Femur (tissue), 1 donor: ENCODE measurements around the gene PADI6.

Source experiments
- DNase-seq: peaks from one replicate; pipeline ENCODE4 v3.0.0-alpha.2; 2017

PADI6 gene

DNA sequence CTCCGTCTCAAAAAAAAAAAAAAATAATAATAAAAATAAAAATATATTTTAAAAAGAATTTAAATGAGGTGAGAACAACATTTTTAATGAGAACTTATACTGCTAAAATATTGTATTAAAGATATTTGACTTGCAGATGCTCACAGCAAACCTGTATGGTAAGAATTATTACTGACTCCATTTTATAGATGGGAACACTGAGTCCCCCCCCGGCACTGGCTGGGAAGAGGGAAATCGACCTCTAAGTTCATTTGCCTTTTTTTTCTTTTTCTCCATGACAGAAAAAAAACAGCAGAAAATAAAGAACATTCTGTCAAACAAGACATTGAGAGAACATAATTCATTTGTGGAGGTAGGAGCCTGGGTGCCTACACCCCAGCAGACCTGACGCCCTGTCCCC lies 13.4 kb upstream of the PADI6 start:
- no peak for DNase-seq

DNA sequence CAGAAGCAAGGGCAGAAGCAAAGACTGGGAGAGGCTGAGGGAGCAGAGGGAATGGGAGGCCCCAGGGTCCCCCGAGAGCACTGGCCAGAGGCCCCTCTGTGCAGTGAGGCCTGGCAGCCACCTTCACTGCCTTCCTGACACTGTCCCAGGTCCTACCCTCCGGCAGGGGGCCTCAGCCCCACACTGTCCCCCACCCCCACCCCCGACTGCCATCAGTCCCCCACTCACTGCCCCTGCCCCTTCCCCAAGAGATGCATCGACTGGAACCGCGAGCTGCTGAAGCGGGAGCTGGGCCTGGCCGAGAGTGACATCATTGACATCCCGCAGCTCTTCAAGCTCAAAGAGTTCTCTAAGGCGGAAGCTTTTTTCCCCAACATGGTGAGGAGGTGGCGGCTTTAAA lies 13.0 kb upstream of the PADI6 start:
- no peak for DNase-seq

DNA sequence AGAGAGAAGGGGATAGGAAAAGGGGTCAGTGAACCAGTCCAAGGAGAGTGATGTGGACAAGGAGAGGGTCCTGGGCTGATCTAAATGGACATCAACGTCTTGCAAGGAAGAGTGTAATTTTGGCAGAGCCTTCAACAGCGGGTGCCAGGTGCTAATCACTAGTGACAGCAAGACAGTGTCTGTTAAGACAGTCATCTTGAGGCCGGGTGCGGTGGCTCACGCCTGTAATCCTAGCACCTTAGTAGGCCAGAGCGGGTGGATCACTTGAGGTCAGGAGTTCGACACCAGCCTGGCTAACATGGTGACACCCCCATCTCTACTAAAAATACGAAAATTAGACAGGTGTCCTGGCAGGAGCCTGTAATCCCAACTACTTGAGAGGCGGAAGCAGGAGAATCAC lies 12.2 kb upstream of the PADI6 start:
- no peak for DNase-seq

DNA sequence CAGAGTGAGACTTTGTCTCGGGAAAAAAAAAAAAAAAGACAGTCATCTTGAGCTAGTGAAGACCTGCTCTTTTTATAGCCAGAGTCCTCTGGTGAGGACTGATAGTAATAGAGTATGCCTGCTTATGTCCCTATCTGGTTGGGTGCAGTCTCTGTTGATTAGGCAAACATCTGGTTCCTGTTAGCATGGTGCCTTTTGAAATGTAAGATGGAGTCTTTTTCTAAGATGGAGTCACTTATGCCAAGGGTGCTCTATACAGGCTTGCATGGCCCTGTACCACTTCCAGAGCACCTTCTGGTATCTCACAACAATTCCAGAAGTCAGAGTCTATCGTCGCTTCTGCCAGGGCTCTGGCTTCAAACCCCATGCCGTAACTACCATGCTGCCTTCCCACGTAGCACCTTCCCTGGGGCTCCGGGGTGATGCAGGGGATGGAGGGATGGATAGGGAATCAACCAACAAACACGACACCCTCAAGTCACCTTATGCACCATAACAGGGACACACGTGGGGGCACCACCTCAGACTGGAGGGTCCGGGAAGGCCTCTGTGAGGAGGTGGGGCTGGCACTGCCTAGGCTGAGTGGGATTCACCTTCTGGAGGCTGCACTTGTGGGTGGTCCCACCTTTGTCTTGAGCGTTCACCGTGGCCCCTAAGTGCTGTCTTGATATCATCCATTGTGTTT lies 11.6 kb upstream of the PADI6 start:
- DNase-seq, result no peak

DNA sequence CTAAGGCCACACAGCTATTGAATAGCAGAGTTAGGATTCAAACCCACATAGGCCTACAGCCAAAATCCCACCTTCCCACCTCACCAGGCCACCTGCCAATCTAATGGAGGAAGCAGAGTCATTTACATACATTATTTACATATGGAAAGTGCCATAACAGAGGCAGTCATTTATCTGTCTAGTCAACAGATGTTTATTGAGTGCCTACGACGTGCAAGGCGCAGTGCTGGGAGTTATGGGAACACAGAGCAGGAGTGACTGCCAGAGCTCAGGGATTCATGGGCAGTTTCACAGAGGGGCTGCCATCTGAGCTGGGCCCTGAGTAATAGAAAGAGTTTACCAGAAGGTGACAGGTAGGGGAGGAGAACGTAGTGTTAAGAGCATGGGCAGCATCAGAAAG lies 10.3 kb upstream of the PADI6 start:
- no peak for DNase-seq

DNA sequence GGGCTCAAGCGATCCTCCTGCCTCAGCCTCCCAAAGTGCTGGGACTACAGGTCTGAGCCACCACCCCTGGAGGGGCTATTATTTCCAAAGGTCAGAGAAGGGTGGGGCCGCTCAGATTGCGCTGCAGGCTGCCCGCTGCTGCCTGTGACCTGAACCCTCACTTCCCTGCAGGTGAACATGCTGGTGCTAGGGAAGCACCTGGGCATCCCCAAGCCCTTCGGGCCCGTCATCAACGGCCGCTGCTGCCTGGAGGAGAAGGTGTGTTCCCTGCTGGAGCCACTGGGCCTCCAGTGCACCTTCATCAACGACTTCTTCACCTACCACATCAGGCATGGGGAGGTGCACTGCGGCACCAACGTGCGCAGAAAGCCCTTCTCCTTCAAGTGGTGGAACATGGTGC lies 8.6 kb upstream of the PADI6 start:
- DNase-seq, result no peak

DNA sequence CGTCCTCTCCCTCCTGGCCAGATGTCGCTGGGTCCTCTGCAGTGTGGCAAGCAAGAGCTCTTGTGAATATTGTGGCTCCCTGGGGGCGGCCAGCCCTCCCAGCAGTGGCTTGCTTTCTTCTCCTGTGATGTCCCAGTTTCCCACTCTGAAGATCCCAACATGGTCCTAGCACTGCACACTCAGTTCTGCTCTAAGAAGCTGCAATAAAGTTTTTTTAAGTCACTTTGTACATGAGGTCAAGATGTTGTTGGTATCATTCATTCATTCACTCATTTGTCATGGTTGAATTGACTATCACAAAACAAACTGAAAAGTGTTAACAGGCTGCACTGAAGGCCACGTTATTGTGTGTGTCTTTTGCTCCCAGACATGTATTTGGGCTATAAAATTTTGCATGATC lies 8.2 kb upstream of the PADI6 start:
- DNase-seq, result no peak

DNA sequence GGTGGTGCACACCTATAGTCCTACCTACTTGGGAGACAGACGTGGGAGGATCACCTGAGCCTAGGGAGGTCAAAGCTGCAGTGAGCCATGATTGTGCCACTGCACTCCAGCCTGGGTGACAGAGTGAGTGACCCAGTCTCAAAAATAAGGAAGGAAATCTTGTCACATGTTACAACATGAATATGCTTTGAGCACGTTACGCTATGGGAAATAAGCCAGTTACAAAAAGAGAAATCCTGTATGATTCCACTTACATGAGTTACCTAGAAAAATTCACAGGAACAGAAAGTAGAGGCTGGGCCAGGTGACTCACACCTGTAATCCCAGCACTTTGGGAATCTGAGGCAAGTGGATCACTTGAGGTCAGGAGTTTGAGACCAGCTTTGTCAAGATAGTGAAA lies 6.7 kb upstream of the PADI6 start:
- no peak for DNase-seq

DNA sequence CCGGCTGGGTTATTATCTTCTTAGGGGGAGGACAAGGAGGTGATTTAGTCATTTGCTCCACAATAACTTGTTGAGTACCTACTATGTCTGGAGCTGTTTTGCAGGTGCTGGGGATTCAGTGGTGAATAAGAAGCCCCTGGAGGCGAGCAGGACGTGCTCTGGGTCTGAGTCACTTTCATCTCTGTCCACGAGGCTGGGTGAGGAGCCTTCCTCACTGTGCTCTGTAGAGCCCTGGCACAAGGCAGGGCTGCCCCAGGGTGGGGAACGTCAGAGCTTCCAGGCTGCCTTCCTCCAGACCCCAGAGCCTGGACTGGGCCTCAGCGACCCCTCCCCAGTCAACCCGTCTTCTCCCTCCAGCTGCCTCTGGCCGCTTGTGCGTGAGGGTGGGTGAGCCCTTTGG lies 2.5 kb upstream of the PADI6 start:
- DNase-seq, result no peak

DNA sequence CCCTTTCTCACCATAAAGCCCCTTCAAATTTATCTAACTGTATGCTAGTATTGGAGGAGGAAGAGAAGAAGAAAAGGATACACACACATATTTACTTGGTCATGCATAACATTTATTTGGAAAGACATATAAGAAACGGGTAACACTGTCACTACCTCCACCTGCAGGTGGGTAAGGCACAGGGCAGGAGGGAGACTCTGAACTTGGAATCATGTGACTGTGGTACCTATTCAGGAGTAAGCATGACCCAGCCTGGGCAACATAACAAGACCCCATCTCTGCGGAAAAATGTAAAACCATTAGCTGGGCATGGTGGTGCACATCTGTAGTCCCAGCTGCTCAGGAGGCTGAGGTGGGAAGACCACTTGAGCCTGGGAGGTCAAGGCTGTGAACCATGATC lies 1.4 kb upstream of the PADI6 start:
- DNase-seq, result no peak

DNA sequence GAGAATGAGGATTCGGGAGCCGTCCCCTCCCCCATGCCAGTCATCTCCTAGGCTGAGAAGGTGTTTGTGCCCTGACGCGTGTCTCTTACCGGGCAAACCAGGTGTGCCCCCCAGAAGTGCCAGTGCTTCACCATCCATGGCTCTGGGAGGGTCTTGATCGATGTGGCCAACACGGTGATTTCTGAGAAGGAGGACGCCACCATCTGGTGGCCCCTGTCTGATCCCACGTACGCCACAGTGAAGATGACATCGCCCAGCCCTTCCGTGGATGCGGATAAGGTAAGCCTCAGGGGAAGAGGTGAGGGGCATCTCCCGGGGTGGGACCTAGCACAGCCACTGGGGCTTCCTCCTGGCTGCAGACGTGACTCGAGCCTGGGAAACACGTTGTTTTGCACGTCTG lies 959 bp downstream of the PADI6 start:
- no peak for DNase-seq

DNA sequence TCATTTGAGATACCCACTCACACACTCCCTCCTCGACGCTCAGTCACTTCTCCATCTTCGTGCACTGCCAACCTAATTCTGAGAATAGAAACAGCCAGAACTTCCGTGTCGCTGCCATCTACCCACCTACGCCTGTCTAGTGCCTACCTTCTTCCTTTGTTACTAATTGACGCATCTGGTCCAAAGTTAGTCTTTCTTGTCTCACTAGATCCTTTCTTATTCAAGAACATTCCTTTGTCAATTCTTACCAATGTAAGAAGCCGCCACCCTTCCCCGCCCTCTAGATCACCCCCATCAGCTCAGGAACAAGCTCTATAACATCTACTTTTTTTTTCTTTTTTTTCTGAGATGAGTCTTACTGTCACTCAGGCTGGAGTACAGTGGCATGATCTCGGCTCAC lies 3.7 kb downstream of the PADI6 start:
- no peak for DNase-seq

DNA sequence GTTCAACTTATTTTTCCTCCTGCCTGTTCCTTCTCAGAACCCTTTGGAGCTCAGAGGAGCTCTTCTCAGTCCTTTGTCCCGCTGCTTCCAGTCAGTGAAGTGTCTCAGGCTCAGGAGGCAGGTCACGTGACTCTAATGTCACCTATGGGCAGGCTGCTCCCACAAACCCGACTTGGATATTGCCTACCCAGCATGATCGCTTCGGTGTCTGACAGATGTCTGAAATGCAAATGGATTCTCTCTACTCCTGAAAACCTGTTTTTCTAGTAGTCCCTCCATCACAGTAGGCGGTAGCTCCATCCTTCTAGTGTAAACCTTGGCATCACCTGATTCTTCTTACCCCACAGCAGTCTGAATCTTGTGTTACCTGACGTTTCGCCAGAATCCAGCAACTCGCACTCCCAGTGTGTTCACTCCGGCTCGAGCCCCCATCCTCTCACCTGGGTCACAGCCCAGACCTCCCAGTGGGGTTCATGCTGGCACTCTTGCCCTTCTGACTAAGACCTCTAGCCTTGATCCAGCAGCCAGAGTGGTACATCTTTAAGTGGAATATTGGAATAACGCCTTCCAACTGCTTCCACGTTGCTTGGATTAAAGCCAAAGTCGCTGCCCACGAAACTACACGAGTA lies 5.4 kb downstream of the PADI6 start:
- DNase-seq, result no peak

DNA sequence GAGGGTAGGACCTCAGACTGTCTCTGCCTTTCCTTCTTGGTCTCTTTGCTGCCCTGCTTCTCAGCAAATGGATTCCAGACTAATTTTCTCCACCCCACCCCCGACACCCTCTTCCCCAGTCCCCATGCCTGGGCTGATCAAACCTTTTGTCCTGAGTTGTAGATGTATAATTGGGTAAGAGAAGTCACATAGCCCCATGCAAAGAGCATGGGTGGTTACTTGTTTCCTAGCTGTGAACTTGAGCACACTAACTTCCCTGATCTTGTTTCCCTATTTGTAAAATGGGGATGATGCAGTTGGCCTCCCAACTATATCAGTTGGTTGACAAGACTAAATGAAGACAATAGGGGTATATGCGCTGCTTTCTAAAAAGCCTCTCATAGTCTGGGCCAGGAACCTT lies 9.2 kb downstream of the PADI6 start:
- DNase-seq, result no peak

DNA sequence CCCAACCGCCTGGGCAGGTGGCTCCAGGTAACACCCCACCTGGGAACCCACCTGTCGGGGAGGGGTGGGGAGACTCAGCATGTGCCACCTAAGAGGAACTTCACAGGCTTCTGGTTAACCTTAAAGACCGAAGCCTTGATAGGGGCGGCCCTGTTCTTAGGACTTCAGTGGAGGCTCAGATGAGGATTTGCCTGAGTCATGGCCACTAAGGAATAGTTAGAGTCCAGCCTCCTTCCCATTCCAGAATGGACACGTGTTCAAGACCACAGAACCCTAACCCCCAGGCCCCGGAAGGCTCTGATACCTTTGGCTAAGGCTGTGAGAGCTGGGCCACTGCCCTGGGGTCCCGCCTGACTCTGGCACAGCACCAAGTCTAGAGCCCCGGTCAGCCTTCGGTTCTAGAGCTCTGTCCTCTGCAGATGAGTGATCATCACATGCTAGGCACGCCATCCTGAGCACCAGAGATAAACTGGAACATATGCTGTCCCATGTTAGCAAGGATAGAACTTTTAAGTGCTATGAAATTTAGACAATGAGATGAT lies 20.3 kb downstream of the PADI6 start:
- DNase-seq, result no peak

DNA sequence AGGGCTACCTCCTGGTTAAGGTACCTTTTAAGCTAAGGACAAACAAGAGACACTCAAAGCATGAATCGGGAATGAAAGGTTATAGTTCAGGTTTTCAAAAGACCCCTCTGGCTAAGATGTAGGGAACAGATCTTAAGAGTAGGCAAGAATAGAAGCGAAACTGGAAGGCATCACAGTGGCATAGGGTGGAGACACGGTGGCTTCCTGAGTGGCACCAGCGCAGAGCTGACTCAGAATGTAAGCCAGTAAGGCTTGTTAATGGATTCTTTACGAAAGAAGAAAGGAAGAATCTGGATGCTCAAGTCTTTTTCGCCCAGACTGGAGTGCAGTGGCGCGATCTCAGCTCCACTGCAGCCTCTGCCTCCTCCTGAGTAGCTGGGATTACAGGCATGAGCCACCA lies 21.2 kb downstream of the PADI6 start:
- no peak for DNase-seq

DNA sequence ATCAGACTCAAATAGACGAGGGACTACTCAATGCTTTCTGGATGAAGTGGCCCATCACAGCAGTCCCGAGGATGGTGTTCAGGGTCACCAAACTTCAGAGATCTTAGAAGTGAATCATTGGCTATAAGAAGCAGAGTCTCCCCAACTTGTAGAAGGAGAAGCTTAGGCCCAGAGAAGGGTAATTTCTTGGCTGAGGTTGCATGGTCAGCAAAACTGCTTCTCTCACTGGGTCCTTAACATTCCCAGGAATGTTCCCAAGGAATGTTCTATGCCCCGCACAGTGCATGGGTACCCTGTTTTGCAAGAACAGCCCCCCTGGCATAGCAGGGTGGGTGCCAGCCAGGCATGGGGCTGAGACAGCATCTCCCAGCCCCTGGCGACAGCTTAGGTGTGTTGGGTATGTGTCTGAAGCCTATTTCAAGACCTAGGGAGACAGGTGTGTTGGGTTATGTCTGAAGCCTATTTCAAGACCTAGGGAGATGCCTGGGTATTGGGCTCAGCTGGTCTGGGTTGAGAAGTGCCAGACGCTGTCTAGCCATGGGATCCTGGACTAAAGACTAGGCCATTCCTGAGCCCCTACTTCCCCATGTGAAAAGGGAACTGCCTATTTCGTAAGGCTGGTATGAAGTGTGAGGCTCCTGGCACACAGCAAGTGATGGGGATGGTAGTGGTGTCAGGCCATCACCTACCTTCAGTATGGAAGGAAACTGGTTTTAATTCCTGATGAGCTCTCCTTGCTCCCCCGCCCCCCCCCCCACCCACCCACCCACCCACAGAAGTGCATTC lies 26.1 kb downstream of the PADI6 start:
- DNase-seq, result no peak

DNA sequence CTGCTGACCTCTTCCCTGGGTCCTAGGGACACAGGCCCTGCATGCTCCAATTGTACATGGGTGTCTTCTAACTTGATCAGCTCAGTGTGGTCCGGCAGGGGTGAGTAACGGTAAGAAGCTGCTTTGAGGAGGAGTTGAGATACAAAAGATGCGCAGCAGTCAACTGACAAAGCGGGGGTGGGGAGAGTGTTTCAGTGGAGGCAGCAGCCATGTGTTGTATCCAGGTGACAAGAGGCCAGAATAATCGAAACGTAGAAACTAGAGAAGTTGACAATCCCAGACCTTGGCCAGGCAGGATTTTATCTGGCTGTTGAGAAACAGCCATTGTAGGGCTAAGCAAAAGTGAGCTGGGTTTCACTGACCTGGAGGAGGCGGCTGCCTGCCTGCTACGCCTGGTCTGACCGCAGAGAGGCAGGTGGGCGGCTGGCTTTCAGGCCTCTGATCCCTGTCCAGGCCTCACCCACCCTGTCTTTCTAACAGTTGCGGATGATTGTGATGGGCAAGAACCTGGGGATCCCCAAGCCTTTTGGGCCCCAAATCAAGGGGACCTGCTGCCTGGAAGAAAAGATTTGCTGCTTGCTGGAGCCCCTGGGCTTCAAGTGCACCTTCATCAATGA lies 28.8 kb downstream of the PADI6 start:
- no peak for DNase-seq

DNA sequence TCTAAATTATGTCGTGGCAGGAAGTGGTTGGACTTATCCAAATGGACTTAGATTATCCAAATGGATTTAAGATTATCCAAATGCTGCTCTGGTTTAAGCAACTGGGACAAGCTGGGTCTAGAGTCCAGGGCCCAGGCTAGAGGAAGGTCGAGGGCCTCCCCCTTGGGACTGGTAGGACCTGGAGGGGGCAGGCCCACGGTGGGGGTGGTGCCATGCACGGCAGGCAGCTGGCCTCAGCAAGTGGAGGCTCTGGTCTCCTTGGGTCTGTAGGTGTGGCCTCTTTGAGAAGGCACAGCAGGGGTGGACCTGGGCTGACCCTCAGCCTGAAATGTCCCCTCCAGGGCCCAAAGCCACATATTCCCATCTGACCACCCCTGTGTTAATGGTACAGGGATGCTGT lies 29.8 kb downstream of the PADI6 start:
- DNase-seq, result no peak

DNA sequence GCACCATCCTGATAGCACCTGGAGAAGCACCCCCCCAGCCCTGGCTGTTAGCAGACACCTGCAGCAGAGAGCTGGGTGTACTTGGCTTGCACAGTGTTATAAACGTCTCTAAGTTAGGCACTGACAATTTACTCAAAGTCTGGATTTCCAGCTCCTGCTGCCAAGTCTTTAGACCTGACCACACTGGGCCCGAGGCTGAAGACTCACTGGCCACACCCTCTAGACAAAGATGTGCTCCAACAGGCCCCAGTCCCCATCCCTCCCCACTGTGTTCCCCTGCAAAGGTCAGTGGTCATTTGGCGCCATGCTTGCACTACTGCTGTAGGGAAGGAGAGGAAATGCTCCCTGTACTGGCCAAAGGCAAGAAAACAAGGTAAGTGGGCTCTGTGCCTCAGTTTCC lies 31.1 kb downstream of the PADI6 start:
- no peak for DNase-seq

DNA sequence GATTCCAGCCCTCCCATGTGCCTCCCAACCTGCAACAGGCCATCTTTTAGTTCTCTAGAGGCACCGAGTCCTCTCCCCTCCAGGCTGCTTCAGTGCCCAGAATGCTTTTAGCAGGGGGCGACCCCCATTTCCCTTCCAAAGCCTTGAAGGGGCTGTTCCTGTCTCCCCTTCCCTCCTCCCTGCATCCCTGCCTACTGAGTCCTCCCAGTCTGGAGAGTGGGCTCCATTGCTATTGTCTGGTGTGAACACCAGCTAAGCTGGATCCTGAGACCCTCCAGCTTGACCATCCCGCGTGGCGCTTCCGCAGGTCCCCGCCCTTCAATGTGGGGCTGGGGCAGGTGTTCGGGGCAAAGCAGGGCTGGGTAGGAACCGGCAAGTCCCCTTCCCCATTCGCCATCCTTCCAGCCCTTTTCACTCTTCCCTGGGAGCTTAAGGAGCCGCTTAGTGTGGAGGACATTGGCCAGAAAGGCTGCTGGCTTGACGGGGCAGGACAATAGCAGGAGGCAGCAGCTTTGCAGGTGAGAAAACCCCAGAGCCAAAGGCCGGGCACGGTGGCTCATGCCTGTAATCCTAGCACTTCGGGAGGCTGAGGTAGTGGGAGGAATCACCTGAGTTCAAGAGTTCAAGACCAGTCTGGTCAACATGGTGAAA lies 32.2 kb downstream of the PADI6 start:
- DNase-seq, result no peak

DNA sequence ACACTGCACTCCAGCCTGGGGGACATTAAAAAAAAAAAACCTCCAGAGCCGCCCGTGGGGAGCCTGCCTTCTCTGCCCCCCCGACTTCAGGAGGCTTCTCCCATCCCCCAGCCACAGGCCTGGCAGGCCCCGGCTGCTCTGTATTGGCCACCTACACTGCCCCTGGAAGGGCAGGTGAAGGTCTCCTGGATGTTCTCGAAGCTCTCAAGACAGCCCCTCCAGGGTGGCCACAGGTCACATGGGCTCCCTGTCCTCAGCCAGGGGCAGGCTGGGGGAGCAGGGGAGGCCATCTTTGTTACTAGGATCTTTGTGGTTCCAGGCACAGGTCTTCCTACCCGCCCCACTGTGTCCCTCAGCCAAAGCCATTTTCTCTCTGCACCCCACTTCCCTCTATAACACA lies 32.8 kb downstream of the PADI6 start:
- no peak for DNase-seq
